GM18868 (cell line): Measurements from ENCODE around the gene FUBP3.

Source experiments
- ATAC-seq: cut with Tn5 transposase; IDR thresholded peaks from one replicate; pipeline ENCODE4 v1.9.1; 2021; ENCODE audit warnings: mild to moderate bottlenecking, moderate library complexity; ENCODE audit not compliant: unreplicated experiment

FUBP3 gene

GRCh38 chr9:130633336-130634190 is 54.2 kb downstream of the FUBP3 start:
- ATAC-seq: no peak

GRCh38 chr9:130634191-130634768 is 54.9 kb downstream of the FUBP3 start:
- no peak for ATAC-seq

DNA sequence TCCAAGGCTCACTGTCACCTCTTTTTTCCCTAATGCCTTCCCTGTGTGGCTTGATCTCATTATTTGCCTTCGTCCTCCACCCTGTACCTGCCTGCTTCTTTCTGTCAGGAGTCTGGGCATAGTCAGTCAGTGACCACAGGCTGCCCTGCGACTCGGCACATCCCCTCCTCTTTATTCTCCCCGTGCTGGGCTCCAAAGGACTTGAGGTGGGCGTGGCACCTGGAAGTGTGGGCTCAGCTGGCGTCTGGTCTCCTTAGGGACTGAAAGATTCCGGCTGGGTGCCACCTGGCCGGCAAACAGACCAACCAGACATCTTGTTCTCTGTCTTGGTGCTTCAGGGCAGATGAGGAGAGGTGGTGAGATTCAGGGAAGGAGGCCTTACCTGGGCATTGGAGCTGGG is 55.4 kb downstream of the FUBP3 start:
- no peak for ATAC-seq

GRCh38 chr9:130635306-130635705 is 55.9 kb downstream of the FUBP3 start:
- no peak for ATAC-seq

DNA sequence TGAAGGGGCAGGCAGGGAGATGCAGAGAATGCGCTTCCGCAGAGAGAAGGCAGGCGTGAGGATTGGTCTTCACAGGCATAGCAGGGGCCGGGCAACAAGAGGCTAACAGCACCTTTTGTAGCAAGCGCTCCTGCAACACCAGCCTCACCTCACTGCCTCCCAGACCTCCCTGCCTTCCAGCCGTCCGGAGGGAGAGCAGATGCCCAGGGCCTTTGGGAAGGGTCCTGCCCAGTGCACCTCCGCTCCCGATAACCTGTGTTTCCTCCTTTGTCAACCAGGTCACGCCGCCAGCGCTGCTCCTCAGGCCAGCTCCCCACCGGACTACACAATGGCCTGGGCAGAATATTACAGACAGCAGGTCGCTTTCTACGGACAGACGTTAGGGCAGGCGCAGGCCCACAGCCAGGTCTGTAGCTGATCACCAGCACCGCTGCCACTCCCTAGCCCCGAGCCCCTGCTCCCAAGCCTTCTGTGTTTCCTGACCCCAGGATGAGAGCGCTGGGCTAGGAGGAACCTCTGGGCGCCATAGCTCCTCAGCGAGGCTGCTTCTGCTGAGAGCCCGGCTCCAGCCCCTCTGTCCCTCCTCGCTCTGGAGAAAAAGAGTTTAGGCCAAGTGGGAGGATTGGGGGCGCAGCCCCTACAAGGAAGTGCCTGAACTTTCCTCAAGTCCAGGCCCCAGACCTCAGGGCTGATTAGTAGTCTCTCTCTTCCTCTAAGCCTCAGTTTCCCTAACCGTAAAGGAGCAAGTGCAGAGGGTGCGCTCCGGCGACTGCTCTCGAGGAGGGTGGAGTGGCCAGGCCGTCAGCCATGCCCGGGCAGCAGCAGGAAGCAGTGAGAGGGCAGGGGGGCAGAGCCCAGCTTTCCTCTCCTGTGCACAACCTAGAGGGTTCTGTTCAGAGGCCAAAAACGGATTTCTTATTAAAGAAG is 56.6 kb downstream of the FUBP3 start:
- ATAC-seq: no peak

- no peak for ATAC-seq
Observed at GRCh38 chr9:130636648-130637020, 57.3 kb downstream of the FUBP3 start.

GRCh38 chr9:130638284-130639123 is 59.1 kb downstream of the FUBP3 start:
- no peak for ATAC-seq

DNA sequence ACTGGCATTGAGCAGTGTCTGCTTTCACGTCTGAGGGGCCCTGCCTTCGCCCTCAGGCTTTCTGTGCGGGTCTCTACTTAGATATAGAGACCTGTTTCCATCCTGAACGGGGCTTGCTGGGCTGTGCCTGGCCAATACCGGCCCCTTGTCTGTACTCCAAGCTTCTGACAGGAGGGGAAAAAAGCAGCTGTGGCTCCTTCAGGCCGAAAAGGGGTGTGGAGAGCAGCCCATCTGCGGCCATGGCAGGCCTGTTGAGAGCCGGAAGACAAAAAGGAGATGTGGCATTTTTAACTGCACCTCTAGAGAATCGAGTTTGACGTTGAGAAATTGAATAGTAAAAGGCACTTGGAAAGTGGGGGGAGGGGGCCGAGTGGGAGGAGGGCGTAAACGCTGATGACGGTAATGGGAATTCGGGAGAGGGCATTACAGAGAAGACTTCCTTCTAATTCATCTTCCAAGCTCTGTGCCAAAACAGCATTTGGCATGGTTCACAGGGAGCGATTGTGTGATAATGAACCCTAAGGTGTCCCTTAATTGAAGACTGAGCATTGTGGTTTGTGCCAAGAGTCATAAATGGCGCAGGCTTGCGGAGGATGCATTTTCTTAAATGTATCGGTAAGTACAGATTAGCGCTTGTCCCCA is 59.9 kb downstream of the FUBP3 start:
- ATAC-seq: no peak

DNA sequence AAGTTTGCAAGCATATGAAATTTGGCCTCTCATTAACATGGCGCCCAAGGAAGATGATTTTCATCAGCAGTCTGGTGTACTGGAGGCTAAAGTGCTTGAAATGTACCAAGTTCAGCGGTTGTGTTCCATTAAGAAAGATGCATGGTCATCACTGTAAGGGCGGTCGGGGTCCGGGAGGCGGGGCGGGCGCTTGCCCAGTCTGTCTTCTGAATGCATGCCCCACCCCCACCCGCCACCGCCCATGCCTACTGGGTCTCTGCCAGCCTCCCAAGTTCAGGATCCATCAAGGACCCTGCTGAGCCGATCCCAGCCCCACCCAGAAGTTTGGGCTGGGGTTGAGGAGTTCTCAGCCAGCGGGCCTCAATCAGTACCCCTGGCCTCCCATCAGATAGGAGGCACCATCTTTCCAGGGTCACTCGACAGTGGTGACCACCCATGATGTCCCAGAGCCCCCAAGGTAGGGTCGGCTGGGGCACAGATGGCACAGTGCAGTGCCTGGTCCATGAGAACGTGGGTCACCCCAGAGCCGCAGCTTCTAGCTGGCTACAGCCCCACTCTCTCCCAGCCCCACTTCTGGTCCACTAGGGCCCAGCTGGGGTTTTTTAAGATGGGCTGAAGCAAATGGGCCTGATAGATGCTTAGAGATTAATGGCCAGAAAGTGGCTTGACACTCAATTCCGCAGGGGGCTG is 60.6 kb downstream of the FUBP3 start:
- no peak for ATAC-seq

DNA sequence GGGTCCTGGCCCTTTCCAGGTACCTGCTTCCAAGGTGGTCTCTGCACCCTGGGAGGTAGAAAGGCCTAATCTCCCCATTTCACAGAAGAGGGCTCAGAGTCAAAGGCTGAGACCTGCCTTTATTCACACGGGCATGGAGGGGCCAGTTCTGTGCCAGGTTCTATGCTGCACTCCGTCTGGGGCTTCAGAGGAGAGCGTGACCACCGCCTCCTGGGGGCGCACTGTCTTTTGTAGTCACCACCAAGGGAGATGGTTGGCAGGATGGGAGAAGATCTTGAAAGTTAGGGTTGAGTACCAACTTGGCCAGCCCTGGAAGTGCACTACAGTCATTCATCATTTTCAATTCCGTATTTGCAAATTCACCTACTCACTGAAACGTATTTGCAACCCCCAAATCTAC is 61.3 kb downstream of the FUBP3 start:
- no peak for ATAC-seq

DNA sequence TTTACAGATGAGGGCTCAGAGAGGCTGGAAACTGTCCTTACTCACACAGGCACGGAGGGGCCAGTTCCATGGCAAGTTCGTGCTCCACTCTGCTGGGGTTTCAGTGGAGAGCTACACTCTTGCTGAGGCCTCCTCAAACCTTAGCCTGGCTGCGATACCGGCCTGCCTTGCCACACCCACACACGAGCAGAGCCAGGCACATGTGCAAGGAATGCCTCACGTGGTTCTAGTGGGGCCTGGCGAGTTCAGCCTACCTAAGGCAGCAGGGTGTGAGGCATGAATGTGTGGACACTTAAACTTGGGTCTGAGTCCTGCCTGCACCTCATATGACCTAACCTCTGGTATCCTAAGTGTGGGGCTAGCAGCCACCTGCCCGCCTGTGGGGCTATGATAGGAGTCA is 63.5 kb downstream of the FUBP3 start:
- no peak for ATAC-seq

GRCh38 chr9:130651221-130651620 is 71.8 kb downstream of the FUBP3 start:
- ATAC-seq: no peak

DNA sequence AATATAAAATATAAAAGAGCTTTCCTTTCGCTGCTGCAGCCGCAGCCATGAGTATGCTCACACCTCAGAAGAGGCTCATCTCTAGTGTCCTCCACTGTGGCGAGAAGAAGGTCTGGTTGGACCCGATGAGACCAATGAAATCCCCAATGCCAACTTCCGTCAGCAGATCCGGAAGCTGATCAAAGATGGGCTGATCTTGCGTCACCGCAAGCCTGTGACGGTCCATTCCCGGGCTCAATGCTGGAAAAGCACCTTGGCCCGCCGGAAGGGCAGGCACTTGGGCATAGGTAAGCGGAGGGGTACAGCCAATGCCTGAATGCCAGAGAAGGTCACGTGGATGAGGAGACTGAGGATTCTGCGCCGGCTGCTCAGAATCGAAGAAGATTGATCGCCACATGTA is 72.4 kb downstream of the FUBP3 start:
- no peak for ATAC-seq

- ATAC-seq: no peak
Observed at GRCh38 chr9:130654879-130655278, 75.5 kb downstream of the FUBP3 start.

DNA sequence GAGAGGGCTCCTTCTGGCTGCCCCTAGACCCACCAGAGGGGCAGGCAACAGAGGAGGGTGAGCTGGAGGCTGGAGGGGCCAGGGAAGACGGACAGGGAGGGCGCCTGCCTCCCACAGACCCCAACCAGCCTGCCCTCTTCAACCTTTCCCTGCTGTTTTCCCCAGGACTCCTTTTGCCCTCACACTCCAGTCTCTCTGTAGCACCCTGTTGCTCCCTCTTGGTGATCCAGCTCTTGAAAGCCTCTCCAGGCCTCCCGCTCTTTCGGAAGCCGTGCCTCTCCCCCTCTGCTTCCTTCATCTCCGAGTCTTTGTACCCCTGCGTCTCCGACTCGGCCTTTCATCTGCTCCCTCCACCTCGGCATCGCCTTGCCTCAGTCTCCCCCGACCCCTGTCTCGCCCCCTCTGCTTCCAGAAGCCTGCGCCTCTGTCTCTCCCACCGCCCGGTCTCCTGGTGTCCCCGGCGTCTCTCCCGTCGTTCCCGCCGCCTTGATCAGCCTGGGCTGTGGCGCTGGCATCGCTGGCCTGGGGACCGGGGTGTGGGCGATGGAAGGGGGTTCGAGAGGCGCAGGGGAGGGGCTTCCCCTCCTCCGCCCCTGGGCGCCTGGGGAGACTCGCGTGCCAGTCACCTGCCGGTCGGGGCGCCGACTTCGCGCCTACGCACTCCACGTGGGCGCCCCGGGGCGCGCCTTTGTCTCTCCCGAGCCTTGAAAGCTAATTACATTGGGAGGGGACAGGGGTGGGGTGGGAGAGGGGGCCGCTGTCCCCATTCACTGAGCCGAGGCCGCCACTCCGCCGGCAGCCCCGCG is 79.7 kb downstream of the FUBP3 start:
- ATAC-seq: no peak

DNA sequence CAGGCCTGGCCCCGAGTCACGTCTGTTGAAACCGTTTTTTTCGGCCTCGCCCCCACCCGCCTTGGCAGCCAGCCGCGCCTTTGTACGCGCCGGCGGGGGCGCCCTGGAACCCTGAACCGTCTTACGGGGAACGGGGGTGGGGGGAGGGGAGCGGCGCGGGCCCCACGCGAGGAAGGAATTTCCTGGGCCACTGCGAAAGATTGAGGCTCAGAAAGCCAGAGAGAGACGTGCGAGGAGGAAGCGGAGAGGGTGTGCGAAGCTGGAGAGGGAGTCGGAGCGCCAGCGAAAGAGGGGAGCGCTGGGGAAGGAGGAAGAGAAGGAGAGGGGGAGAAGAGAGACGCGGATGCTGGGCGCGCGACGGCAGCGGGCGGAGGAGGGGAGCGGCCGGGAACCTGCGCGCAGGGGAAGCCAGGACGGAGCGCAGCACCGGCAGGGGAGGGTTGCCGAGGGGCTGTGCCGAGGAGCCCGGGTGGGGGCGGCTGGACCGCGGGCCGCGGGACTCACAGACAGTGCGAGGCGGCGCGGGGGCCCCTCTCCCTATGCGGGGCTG is 80.4 kb downstream of the FUBP3 start:
- ATAC-seq: no peak

DNA sequence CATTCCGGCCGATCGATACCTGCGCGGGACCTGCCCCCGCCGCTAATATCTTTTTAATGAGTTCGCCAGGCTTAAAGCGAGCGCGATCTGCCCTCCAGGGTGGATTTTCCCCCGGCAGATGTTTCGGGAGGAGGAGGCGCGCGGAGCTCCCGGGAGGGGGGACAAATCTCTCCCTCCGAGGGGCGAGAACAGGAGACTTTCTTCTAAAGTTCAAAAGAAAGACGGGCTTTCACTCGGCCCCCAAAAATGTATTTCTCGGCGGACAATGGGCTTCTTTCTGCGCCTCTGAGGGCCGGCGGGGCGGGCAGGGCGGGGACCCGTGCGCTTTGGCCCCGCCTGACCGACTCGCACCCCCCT is 80.9 kb downstream of the FUBP3 start:
- no peak for ATAC-seq

- no peak for ATAC-seq
Observed at GRCh38 chr9:130660683-130661450, 81.5 kb downstream of the FUBP3 start.
